Measurements from ENCODE around the gene PCSK2.

Gene PCSK2

GRCh38 chr20:17507032-17507431 is 280.2 kb downstream of the PCSK2 start:
- FAIRE-seq (peak; percentile 31), DNase-seq (ENCODE audit: insufficient read length, low spot score) (no peak)
- TF ChIP-seq TAF1 (IDR thresholded peaks at IDR 0.05; ENCODE audit: low read depth, low read length) (no peak), POLR2A (IDR thresholded peaks at IDR 0.05; ENCODE audit: low read depth, low read length) (no peak), SPI1 (IDR thresholded peaks at IDR 0.05; ENCODE audit: low read depth, low read length) (no peak), POU2F2 (IDR thresholded peaks at IDR 0.05; ENCODE audit: low read depth, low read length) (no peak), PAX5 (IDR thresholded peaks at IDR 0.05; ENCODE audit: insufficient read depth, low read length, severe bottlenecking) (no peak), POLR2AphosphoS5 (IDR thresholded peaks at IDR 0.05; ENCODE audit: low read depth, low read length) (no peak)

- TF ChIP-seq SPI1 (IDR thresholded peaks at IDR 0.05; ENCODE audit: low read depth, low read length) (no peak), POU2F2 (IDR thresholded peaks at IDR 0.05; ENCODE audit: low read depth, low read length) (no peak), POLR2AphosphoS5 (IDR thresholded peaks at IDR 0.05; ENCODE audit: low read depth, low read length) (no peak), TAF1 (IDR thresholded peaks at IDR 0.05; ENCODE audit: low read depth, low read length) (no peak), POLR2A (IDR thresholded peaks at IDR 0.05; ENCODE audit: low read depth, low read length) (no peak), PAX5 (IDR thresholded peaks at IDR 0.05; ENCODE audit: insufficient read depth, low read length, severe bottlenecking) (no peak)
- FAIRE-seq (no peak), DNase-seq (ENCODE audit: insufficient read length, low spot score) (no peak)
These were observed 280.7 kb downstream of the PCSK2 start for GRCh38 chr20:17507531-17507930.

- TF ChIP-seq PAX5 (IDR thresholded peaks at IDR 0.05; ENCODE audit: insufficient read depth, low read length, severe bottlenecking): no peak
- TF ChIP-seq TAF1 (IDR thresholded peaks at IDR 0.05; ENCODE audit: low read depth, low read length): no peak
- no peak for TF ChIP-seq POLR2AphosphoS5 (IDR thresholded peaks at IDR 0.05; ENCODE audit: low read depth, low read length)
- TF ChIP-seq SPI1 (IDR thresholded peaks at IDR 0.05; ENCODE audit: low read depth, low read length): no peak
- no peak for TF ChIP-seq POLR2A (IDR thresholded peaks at IDR 0.05; ENCODE audit: low read depth, low read length)
- TF ChIP-seq POU2F2 (IDR thresholded peaks at IDR 0.05; ENCODE audit: low read depth, low read length): no peak
- DNase-seq (ENCODE audit: insufficient read length, low spot score): no peak
- no peak for FAIRE-seq
These were observed 281.9 kb downstream of the PCSK2 start for GRCh38 chr20:17508756-17509155.

- DNase-seq (ENCODE audit: insufficient read length, low spot score): no peak
- FAIRE-seq: no peak
- TF ChIP-seq POLR2AphosphoS5 (IDR thresholded peaks at IDR 0.05; ENCODE audit: low read depth, low read length) (no peak), TAF1 (IDR thresholded peaks at IDR 0.05; ENCODE audit: low read depth, low read length) (no peak), PAX5 (IDR thresholded peaks at IDR 0.05; ENCODE audit: insufficient read depth, low read length, severe bottlenecking) (no peak), SPI1 (IDR thresholded peaks at IDR 0.05; ENCODE audit: low read depth, low read length) (no peak), POU2F2 (IDR thresholded peaks at IDR 0.05; ENCODE audit: low read depth, low read length) (no peak), POLR2A (IDR thresholded peaks at IDR 0.05; ENCODE audit: low read depth, low read length) (no peak)
These were observed 283.7 kb downstream of the PCSK2 start for GRCh38 chr20:17510548-17510947.

GRCh38 chr20:17511401-17511800 is 284.6 kb downstream of the PCSK2 start:
- FAIRE-seq: no peak
- TF ChIP-seq POLR2A (IDR thresholded peaks at IDR 0.05; ENCODE audit: low read depth, low read length) (no peak), PAX5 (IDR thresholded peaks at IDR 0.05; ENCODE audit: insufficient read depth, low read length, severe bottlenecking) (no peak), POU2F2 (IDR thresholded peaks at IDR 0.05; ENCODE audit: low read depth, low read length) (no peak), TAF1 (IDR thresholded peaks at IDR 0.05; ENCODE audit: low read depth, low read length) (no peak), POLR2AphosphoS5 (IDR thresholded peaks at IDR 0.05; ENCODE audit: low read depth, low read length) (no peak), SPI1 (IDR thresholded peaks at IDR 0.05; ENCODE audit: low read depth, low read length) (no peak)
- no peak for DNase-seq (ENCODE audit: insufficient read length, low spot score)

- DNase-seq (ENCODE audit: insufficient read length, low spot score) (no peak), FAIRE-seq (no peak)
- TF ChIP-seq PAX5 (IDR thresholded peaks at IDR 0.05; ENCODE audit: insufficient read depth, low read length, severe bottlenecking) (no peak), POU2F2 (IDR thresholded peaks at IDR 0.05; ENCODE audit: low read depth, low read length) (no peak)
These were observed 287.1 kb downstream of the PCSK2 start for GRCh38 chr20:17513939-17514338.

- DNase-seq (ENCODE audit: insufficient read length, low spot score) (no peak), FAIRE-seq (no peak)
- no peak for TF ChIP-seq TAF1 (IDR thresholded peaks at IDR 0.05; ENCODE audit: low read depth, low read length)
- no peak for TF ChIP-seq POLR2A (IDR thresholded peaks at IDR 0.05; ENCODE audit: low read depth, low read length)
- no peak for TF ChIP-seq POLR2AphosphoS5 (IDR thresholded peaks at IDR 0.05; ENCODE audit: low read depth, low read length)
- TF ChIP-seq POU2F2 (IDR thresholded peaks at IDR 0.05; ENCODE audit: low read depth, low read length): no peak
These were observed 288.2 kb downstream of the PCSK2 start for GRCh38 chr20:17515053-17515452.

GRCh38 chr20:17518339-17519052 is 291.7 kb downstream of the PCSK2 start:
- TF ChIP-seq SPI1 (IDR thresholded peaks at IDR 0.05; ENCODE audit: low read depth, low read length): no peak
- TF ChIP-seq POLR2A (IDR thresholded peaks at IDR 0.05; ENCODE audit: low read depth, low read length): no peak
- TF ChIP-seq POLR2AphosphoS5 (IDR thresholded peaks at IDR 0.05; ENCODE audit: low read depth, low read length): no peak
- no peak for TF ChIP-seq POU2F2 (IDR thresholded peaks at IDR 0.05; ENCODE audit: low read depth, low read length)
- TF ChIP-seq TAF1 (IDR thresholded peaks at IDR 0.05; ENCODE audit: low read depth, low read length): no peak
- no peak for DNase-seq (ENCODE audit: insufficient read length, low spot score)
- FAIRE-seq: no peak

- DNase-seq (ENCODE audit: insufficient read length, low spot score) (no peak), FAIRE-seq (no peak)
- TF ChIP-seq POU2F2 (IDR thresholded peaks at IDR 0.05; ENCODE audit: low read depth, low read length) (no peak), POLR2A (IDR thresholded peaks at IDR 0.05; ENCODE audit: low read depth, low read length) (no peak), POLR2AphosphoS5 (IDR thresholded peaks at IDR 0.05; ENCODE audit: low read depth, low read length) (no peak), PAX5 (IDR thresholded peaks at IDR 0.05; ENCODE audit: insufficient read depth, low read length, severe bottlenecking) (no peak), TAF1 (IDR thresholded peaks at IDR 0.05; ENCODE audit: low read depth, low read length) (no peak), SPI1 (IDR thresholded peaks at IDR 0.05; ENCODE audit: low read depth, low read length) (no peak)
These were observed 292.9 kb downstream of the PCSK2 start for GRCh38 chr20:17519606-17520285.

Data from GM12891 (cell line).